Stimulated activated CD4-positive, alpha-beta T cell treated with anti-CD3 and anti-CD28 coated beads, Interleukin-1b, Interleukin-23, amount 100 ng/mL, for 1 hour (primary cell): ENCODE data around the gene BCL6.

Source experiments
- DNase-seq, 2 donors: peaks; one replicate each; pipeline ENCODE4 v3.0.0-alpha.2; 2020; ENCODE audit warnings: low read depth in 2 of 2

The BCL6 gene

DNA sequence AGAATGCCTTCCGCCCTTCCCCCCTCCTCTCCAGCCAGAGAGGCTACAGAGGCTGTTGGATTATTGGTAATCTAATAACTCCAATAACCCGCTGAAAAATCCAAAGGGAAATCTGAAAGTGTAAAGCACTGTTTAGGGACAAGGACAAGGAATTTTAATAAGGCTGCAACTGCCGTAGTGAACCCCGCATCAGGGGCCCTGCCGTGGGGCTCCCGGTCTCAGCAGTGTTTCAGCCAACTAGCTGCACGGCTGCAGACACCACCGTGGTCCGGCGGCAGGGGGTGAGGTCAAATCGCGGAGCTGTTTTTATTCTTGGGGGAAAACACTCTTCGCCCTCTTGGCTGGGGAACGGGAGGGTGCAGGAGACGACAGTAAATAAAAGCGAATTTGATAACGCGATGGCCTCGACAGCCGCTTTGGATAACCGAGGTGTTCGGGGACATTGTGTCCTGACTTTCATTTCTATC is 6.1 kb downstream of the BCL6 start:
- no peak for DNase-seq

DNA sequence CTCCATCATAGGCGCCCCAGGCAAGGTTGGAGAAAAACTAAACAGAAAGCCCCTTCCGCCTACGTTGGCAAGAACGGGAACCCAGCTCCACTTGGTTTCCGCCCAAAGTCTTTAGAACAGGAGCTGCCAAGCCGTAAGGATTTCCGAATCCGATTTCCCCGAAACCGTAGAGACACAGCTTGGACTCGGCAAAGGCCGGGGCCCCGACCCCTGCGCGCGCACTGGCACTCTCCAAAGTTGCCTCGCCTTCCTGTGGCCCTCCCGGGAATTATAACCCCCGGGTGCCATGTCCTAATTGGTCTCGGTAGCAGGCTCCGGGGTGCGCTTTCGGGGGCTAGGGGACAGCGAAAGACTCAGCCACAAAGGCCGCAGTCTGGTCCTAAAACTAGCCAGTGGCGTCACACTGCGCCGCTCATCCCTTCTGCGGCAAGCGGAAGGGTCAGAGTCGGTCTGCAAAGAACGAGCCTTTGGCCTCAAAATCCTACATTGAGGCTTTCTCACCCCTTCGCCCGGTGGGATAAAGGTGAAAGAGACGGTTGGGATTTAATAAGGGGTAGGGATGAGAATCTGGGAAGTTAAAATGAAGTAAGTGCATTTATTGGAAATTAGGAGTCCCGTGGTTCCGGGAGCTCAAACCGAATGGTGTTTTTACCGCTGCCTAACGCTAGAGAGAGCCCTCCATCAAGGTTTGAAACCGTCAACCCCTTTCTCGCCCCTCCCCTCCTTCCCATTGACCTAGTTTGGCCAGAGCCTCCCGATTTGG is 6.8 kb downstream of the BCL6 start:
- DNase-seq, result no peak

GRCh38 chr3:187738071-187738330 is 7.3 kb downstream of the BCL6 start:
- DNase-seq, result no peak

GRCh38 chr3:187737368-187738070 is 7.7 kb downstream of the BCL6 start:
- DNase-seq, result no peak

DNA sequence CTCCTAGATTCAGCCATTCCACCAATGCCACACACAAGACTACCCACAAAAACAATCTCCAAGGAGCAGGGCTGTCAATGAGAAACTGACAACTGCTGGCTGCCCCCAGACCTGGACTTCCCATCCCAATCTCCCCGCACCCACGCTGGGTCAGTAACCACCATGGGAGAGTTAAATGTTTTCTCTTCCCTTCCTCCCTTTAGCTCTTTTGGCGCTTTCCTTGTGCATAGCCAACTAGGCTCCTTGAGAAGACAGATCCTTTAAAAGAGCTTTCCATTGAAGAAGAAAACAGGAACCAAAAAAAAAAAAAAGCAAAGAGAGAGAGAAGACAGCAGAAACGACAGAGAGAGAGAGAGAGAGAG is 8.3 kb downstream of the BCL6 start:
- no peak for DNase-seq

DNA sequence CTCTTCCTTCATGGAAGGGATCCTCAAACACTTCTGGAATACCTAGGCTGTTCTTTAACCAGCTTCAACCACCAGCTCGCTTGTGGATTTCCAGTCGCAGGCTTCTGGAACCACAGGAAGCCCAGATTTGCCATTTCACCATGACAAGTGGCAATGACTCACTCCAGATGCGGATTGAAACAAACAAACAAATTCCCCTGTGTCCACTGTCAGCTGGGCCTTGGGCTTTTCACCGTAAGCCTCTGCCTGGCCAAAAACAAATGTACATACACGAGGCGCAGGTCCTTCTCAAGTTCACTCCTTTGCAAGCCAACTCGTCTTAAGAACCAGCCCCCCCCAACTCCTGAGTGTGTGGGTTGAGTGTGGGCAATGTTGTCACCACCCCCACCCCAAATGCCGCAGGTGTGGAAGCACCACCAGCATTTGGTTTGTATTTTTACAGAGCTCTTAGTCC is 8.8 kb downstream of the BCL6 start:
- DNase-seq, result no peak

- no peak for DNase-seq
These were observed 9.4 kb downstream of the BCL6 start for GRCh38 chr3:187735837-187736236.

DNA sequence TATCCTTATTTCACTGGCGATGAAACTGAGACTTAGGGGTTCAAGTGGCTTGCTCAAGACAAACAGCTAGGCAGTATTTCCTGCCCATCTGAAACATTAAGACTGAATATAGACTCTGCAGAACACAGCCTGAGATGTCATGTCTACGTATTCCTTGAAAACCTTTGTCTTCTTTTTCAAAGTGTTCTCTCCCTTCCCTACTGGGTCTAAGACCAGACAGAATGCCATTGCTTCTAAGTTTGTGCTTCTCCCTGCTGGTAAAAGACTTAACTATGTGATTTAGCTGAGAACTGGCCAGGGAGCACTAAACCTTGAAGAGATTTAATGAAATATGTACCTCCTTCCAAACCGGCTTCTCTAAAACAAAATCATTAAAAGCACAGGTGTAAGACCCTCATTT is 9.9 kb downstream of the BCL6 start:
- DNase-seq, result no peak

DNA sequence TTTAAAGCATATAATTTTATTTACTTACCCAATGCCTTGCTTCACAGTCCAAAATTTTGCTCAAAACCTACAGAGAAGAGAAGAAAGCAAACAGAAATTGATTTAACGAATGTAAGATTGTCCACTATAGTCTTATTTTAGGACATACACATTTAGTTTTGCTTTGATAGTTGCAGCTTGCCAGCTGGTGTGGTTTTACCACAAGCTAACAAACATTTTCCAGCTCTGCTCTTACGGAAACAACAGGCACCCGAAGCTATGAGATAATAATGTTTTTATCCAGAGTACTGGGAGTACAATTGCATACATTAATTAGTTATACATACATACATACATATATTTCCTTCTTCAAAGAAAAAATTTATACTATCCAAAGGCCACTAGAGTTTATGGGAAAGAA is 10.4 kb downstream of the BCL6 start:
- DNase-seq, result no peak

DNA sequence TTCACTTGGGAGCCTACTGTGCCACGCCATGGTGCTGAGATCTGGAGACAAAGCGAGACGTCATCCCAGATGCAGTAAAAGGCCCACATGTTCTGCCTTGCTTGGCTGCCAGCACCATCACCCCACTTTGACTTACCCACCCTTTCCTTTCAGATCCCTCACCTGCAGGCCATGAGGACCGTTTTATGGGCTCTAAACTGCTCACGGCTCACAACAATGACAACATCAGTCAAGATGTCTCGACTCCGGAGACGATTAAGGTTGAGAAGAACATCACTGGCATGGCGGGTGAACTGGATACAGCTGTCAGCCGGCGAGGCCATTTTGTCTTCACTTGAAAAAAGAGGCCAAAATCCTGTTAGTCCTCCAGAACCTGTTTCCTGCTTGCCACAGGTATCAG is 11.9 kb downstream of the BCL6 start:
- no peak for DNase-seq

- DNase-seq, result no peak
These were observed 15.7 kb downstream of the BCL6 start for GRCh38 chr3:187729598-187729997.

DNA sequence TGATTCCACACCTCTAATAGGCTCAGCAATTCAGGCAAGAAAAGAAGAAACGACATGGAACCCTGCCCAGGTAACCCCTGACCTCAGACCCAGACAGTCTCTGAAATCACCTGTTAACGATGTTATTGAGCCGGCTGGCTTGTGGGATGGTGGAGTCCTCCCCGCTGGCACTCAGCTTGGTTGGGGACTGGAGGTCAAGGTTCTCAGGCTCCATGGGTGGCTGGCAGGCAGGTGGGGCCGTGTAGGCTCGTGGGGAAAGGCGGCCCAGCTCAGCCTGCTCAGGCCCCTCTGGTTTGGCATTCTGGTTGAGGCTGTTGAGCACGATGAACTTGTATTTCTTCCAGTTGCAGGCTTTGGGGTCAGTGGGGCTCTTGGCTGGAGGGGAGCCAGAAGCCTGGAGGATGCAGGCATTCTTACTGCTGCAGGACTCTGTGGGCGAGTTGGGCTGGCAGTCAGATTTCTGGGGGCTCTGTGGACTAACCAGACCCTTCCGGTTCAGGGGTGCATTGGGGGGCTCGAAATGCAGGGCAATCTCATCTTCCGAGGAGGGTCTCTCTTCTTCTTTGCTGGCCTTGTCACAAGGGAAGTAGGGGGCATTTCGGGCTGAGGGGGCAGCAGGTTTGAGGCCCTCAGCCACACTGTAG is 16.2 kb downstream of the BCL6 start:
- DNase-seq, result no peak

DNA sequence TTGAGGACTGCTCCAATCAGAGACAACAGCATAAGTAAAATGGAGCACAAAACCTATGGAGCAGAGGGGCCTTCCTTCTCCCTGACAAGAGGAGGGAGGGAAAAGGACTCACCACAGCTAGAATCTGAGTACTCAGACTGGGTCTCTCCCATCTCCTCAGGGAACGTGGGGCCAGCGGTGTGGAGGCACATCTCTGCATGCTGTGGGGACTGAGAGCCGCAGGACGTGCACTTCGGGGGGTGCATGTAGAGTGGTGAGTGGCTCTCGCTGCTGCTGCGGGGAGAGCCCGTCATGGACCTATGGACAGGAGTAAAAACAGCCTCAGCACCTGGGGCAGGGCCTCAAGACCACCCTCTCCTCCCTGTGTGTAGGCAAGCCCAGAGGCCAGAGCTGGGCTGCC is 17.0 kb downstream of the BCL6 start:
- DNase-seq, result no peak

- no peak for DNase-seq
These were observed 18.7 kb downstream of the BCL6 start for GRCh38 chr3:187726564-187726963.

GRCh38 chr3:187725653-187726370 is 19.5 kb downstream of the BCL6 start:
- DNase-seq, result no peak

DNA sequence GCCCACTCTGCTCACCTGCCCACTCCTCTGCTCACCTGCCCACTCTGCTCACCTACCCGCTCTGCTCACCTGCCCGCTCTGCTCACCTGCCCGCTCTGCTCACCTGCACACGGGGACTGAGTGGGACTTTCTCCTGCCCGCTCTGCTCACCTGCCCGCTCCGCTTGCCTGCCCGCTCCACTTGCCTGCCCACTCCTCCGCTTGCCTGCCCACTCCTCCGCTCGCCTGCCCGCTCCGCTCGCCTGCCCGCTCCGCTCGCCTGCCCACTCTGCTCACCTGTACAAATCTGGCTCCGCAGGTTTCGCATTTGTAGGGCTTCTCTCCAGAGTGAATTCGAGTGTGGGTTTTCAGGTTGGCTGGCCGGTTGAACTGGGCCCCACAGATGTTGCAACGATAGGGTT is 20.0 kb downstream of the BCL6 start:
- DNase-seq, result no peak

GRCh38 chr3:187722206-187722612 is 23.1 kb downstream of the BCL6 start:
- no peak for DNase-seq

GRCh38 chr3:187721055-187721454 is 24.2 kb downstream of the BCL6 start:
- no peak for DNase-seq

DNA sequence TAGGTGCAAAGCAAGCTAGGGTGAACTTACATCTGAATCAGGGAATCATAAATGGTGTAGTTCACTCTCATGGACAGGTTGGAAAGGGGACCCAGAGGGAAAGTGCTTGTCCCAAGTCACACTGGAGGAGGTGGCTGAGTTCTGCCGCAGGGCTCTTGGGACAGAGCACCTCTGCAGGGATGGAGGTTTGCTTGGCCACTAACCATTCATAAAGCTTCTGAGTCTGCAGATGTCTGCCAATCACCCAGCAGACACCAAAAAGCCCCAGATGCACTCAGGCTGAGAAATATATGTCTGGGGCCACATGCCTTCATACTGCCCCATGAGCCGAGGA is 25.0 kb downstream of the BCL6 start:
- no peak for DNase-seq

GRCh38 chr3:187719628-187720336 is 25.5 kb downstream of the BCL6 start:
- no peak for DNase-seq

DNA sequence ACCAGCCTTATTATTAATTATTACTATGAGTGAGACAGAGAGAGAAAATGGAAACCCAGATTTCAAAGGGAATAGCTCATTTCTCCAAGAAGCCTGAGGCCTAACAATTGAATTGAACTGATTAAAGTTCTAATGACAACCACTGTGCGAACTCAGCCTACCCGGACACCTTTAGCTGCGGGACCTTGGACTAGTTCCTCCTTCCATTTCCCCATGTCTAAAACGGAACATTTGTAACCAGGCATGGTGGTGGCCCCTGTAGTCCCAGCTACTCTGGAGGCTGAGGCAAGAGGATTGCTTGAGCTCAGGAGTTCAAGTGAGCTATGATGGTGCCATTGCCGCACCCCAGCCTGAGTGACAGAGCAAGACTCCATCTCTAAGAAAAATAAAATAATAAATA is 26.5 kb downstream of the BCL6 start:
- no peak for DNase-seq

DNA sequence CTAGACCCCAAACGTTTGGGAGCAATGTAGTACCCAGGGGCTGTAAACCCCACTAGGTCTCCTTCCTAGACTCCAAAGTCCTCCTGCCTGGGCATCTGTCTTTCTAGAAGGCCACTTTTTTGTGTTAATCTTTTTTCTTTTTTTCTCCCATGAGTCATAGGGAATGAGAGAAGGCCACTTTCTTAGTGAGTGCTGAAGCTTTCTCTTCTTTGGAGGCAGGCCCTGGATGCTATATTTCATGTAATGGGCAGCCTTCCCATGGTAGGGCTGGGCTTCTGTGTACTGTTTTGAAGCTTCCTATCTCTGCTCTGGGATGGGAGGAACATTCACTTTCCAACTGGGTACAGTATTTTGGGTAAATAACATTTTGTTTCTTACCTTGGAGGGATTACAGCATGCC is 27.7 kb downstream of the BCL6 start:
- no peak for DNase-seq
